Left colon (tissue), 2 donors: ENCODE results near the gene DNAI7. TPM values are rescaled to one million over a fixed set of nuclear protein-coding genes. Genes with fewer than 3 reads are reported as not detected.

ENCODE experiments used
- ATAC-seq: fragments of 200-7000 bp; cut with Tn5 transposase; one replicate; pipeline ENCODE4 v1.9.1; 2020; ENCODE audit warnings: mild to moderate bottlenecking, moderate library complexity
- DNase-seq, 2 donors: peaks; one replicate each; pipeline ENCODE4 v3.0.0-alpha.2; 2020
- intact Hi-C, 2 donors: fragments of 100-400 bp; cut with DNase I in 1 of 2; cut with micrococcal nuclease in 1 of 2; formaldehyde crosslinking; loops; one replicate each; pipeline versions ENCODE4 v1.11.2 to v1.14.0; 2022; cut with DNase I, micrococcal nuclease
- total RNA-seq, 2 donors: library from RNA; stranded (reverse); fragmentation: NEBNext Ultra II Directional; extraction: Animal tissue kit (Norgen Biotek cat#: 25700); gene quantifications; one replicate each; pipeline ENCODE4 v1.2.1, GENCODE V29; 2021
- donor health status: DM: no; HTN: no; CAD: no.
- donor health status: DM: yes; HTN: yes; CAD: no.

DNAI7 gene
- total RNA-seq, 2 donors from 2014 or later = 0.43 to 0.45 TPM

- no peak for DNase-seq
- no peak for ATAC-seq
- intact Hi-C loops = no loop called here
Measured at GRCh38 chr12:25115677-25116076, 79.3 kb downstream of the DNAI7 start.

GRCh38 chr12:25113651-25114050, 81.3 kb downstream of the DNAI7 start:
- ATAC-seq (no peak), DNase-seq (no peak)
- intact Hi-C loops = no loop called here

GRCh38 chr12:25110260-25110659, 84.7 kb downstream of the DNAI7 start:
- no peak for DNase-seq
- intact Hi-C loops = no loop called here
- ATAC-seq = no peak

- ATAC-seq (no peak), DNase-seq (no peak)
- intact Hi-C loops = no loop called here
Measured at GRCh38 chr12:25107920-25108319, 87.0 kb downstream of the DNAI7 start.

- DNase-seq (no peak), ATAC-seq (no peak)
- intact Hi-C loops = no loop called here
Measured at GRCh38 chr12:25106818-25107217, 88.1 kb downstream of the DNAI7 start.

GRCh38 chr12:25102402-25102801, 92.6 kb downstream of the DNAI7 start:
- intact Hi-C loops = no loop called here
- no peak for DNase-seq
- ATAC-seq = no peak

- DNase-seq (no peak), ATAC-seq (no peak)
- intact Hi-C loops = no loop called here
Measured at GRCh38 chr12:25101092-25101445, 93.9 kb downstream of the DNAI7 start.

GRCh38 chr12:25100194-25101091, 94.5 kb downstream of the DNAI7 start:
- ATAC-seq = no peak
- DNase-seq = no peak
- intact Hi-C loops = no loop called here

- DNase-seq (no peak), ATAC-seq (no peak)
- intact Hi-C loops = no loop called here
Measured at GRCh38 chr12:25099010-25099409, 96.0 kb downstream of the DNAI7 start.

- ATAC-seq (no peak), DNase-seq (no peak)
- intact Hi-C loops = no loop called here
Measured at GRCh38 chr12:25089738-25090137, 105.2 kb downstream of the DNAI7 start.

- no peak for ATAC-seq
- intact Hi-C loops = no loop called here
- DNase-seq = no peak
Measured at GRCh38 chr12:25087596-25087995, 107.4 kb downstream of the DNAI7 start.

- DNase-seq = no peak
- intact Hi-C loops = no loop called here
- ATAC-seq = no peak
Measured at GRCh38 chr12:25084816-25085215, 110.1 kb downstream of the DNAI7 start.

GRCh38 chr12:25083211-25083610, 111.7 kb downstream of the DNAI7 start:
- intact Hi-C loops = no loop called here
- ATAC-seq (no peak), DNase-seq (no peak)

- ATAC-seq (no peak), DNase-seq (no peak)
- intact Hi-C loops = no loop called here
Measured at GRCh38 chr12:25082628-25083027, 112.3 kb downstream of the DNAI7 start.

- no peak for ATAC-seq
- no peak for DNase-seq
- intact Hi-C loops = no loop called here
Measured at GRCh38 chr12:25079393-25079792, 115.6 kb downstream of the DNAI7 start.

- DNase-seq (no peak), ATAC-seq (no peak)
- intact Hi-C loops = no loop called here
Measured at GRCh38 chr12:25074954-25075353, 120.0 kb downstream of the DNAI7 start.

- intact Hi-C loops = no loop called here
- no peak for DNase-seq
- no peak for ATAC-seq
Measured at GRCh38 chr12:25074113-25074512, 120.8 kb downstream of the DNAI7 start.

- no peak for ATAC-seq
- intact Hi-C loops = no loop called here
- no peak for DNase-seq
Measured at GRCh38 chr12:25072906-25073650, 121.9 kb downstream of the DNAI7 start.

- intact Hi-C loops = no loop called here
- no peak for ATAC-seq
- DNase-seq = no peak
Measured at GRCh38 chr12:25071366-25071765, 123.6 kb downstream of the DNAI7 start.

- ATAC-seq (no peak), DNase-seq (no peak)
- intact Hi-C loops = no loop called here
Measured at GRCh38 chr12:25069224-25069623, 125.7 kb downstream of the DNAI7 start.
